Measurements from ENCODE around the gene CHST6.
A peak's percentile ranks its signal among the peaks of the same experiment; 100 is the strongest.
"Not testable (repeated sequence)": the region's sequence is repeated elsewhere in the genome, so short reads cannot be mapped to it uniquely, and the experiment has no call there.

Gene CHST6

DNA sequence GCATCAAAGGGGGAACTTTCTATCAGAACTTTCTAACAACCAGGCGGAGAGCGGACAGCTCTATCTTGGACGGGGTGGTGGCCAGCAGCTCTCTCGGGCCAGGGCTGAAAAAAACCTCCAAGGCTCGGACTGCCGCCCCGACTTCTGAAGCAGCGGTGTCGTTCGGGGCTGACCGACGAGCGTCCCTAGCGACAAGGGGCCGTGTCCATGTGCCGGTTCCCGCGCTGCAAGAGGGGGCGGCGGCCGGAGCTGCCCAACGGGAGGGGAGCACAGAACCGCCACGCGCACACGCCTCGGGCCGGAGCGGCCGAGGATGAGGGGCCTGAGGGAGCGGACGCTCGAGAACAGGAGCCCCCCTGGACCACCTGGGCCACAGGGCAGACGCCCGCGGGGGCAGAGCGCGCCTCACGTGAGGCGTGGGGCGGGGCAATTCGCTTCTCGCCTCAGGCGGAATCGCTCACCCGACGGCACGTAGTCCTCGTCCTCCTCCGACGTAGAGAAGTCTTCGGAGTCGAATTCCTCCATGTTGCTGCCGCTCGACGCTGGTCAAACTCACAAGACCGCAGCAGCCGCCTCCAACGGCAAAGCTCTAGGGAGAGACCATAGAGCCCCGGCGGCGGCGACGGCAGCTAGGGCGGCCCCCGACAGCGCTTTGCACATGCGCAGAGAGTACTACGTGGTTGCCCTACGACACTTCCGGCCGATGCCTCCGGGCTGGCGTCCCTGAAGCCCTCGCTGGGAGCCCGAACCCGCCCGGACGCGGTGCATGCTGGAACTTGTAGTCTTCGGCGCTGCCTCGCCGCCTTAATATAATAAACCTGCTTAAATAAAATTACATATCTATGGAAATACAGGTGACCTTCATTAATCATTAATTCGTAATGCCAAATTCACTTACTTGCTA lies 62.2 kb downstream of the CHST6 start, which contains the start of gene CFDP1:
CFDP1 (minus strand) TSS at position 676 of the 904 bp plus-strand sequence; CDS start at position 525, 151 bp downstream.
- DNase-seq (ENCODE audit: low read depth) = no peak
- no peak for TF ChIP-seq CTCF (conservative IDR thresholded peaks at IDR 0.05; ENCODE audit: low read depth, low read length)
- peak within 1 kb of the TSS; percentile 75 for H3K4me3 ChIP-seq (ENCODE audit: low read length)

DNA sequence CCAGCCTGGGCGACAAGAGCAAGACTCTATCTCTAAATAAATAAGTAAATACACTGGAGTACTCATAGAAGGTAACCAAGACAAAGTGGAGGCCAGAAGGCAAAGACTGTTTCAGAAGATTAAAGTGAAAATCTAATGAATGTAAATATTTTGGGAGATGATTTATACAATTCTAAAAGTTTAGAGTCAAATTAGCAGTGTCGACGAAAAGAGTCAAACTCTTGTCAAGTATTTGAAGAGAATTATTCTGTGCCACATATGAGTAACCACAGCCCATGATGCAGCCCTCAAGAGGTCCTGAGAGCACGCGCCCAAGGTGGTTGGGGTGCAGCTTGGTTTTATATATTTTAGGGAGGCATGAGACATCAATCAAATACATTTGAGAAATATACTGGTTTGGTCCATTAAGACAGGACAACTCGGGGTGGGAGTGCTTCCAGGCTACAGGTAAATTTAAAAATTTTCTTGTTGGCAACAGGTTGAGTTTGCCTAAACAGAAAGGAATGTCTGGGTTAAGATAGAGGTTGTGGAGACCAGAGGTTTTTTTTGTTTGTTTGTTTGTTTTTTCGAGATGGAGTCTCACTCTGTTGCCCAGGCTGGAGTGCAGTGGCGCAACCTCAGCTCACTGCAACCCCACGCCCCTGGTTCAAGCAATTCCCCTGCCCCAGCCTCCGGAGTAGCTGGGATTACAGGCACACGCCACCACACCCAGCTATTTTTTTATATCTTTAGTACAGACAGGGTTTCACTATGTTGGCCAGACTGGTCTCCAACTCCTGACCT lies 65.4 kb downstream of the CHST6 start:
- DNase-seq (ENCODE audit: low read depth) = no peak
- no peak for TF ChIP-seq CTCF (conservative IDR thresholded peaks at IDR 0.05; ENCODE audit: low read depth, low read length)
- no peak overlapping the region for H3K4me3 ChIP-seq (ENCODE audit: low read length)

GRCh38 chr16:75426524-75426923 lies 68.7 kb downstream of the CHST6 start:
- not testable (repeated sequence) for H3K4me3 ChIP-seq (ENCODE audit: low read length); DNase-seq (ENCODE audit: low read depth)

DNA sequence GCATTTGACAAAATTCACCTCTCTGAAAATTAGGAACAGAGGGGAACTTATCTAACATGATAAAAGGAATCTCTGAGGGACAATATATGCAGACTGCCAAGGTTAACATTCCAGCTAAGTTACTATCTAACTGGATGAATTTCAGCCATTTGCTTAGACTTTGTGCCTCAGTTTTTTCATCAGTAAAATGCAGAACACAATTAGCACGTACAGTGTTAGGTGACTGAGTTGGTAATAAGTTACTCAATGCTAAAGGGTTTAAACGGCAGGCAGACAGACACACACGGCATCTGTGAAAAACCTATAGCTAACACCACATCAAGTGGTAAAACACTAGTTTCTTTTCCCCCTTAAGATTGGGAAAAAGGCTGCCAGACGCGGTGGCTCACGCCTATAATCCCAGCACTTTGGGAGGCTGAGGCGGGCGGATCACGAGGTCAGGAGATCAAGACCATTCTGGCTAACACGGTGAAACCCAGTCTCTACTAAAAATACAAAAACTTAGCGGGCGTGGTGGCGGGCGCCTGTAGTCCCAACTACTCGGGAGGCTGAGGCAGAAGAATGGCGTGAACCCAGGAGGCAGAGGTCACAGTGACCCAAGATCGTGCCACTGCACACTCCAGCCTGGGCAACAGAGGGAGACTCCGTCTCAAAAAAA lies 71.0 kb downstream of the CHST6 start:
- DNase-seq (ENCODE audit: low read depth); H3K4me3 ChIP-seq (ENCODE audit: low read length): not testable (repeated sequence)

DNA sequence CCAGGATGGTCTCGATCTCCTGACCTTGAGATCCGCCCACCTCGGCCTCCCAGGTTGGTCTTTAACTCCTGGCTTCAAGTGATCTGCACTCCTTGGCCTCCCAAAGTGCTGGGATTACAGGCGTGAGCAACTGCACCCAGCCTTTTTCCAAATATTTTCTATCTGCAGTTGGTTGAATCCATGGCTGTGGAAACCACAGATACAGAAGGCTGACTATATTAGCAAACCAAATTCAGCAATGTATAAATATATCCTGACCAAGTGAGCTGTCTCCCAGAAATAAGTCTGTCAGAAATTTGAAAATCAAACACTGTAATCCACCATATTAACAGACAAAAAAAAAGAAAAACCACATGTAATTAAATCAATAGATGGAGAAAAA lies 71.5 kb downstream of the CHST6 start:
- TF ChIP-seq CTCF (conservative IDR thresholded peaks at IDR 0.05; ENCODE audit: low read depth, low read length) = no peak
- DNase-seq (ENCODE audit: low read depth) = no peak
- no peak overlapping the region for H3K4me3 ChIP-seq (ENCODE audit: low read length)

Data from retinal pigment epithelial cell (primary cell).